ENCODE measurements around the gene CYP27C1.

GRCh38 chr2:127235082-127235702 lies 15.1 kb upstream of the CYP27C1 start:
- no peak for TF ChIP-seq EP300 (IDR thresholded peaks at IDR 0.05; ENCODE audit: borderline replicate concordance in 1 of 2, control insufficient read depth in 1 of 2, low read depth in 2 of 2, low read length in 2 of 2)
- no peak for TF ChIP-seq FOS (IDR thresholded peaks at IDR 0.05; ENCODE audit: borderline replicate concordance, extremely low read depth, insufficient read length)
- no peak for TF ChIP-seq HDGF (IDR thresholded peaks at IDR 0.05)
- TF ChIP-seq, protein P1, sequence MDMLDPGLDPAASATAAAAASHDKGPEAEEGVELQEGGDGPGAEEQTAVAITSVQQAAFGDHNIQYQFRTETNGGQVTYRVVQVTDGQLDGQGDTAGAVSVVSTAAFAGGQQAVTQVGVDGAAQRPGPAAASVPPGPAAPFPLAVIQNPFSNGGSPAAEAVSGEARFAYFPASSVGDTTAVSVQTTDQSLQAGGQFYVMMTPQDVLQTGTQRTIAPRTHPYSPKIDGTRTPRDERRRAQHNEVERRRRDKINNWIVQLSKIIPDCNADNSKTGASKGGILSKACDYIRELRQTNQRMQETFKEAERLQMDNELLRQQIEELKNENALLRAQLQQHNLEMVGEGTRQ (IDR thresholded peaks at IDR 0.05; ENCODE audit: borderline replicate concordance, low read depth, low read length) = no peak
- TF ChIP-seq, protein P2, sequence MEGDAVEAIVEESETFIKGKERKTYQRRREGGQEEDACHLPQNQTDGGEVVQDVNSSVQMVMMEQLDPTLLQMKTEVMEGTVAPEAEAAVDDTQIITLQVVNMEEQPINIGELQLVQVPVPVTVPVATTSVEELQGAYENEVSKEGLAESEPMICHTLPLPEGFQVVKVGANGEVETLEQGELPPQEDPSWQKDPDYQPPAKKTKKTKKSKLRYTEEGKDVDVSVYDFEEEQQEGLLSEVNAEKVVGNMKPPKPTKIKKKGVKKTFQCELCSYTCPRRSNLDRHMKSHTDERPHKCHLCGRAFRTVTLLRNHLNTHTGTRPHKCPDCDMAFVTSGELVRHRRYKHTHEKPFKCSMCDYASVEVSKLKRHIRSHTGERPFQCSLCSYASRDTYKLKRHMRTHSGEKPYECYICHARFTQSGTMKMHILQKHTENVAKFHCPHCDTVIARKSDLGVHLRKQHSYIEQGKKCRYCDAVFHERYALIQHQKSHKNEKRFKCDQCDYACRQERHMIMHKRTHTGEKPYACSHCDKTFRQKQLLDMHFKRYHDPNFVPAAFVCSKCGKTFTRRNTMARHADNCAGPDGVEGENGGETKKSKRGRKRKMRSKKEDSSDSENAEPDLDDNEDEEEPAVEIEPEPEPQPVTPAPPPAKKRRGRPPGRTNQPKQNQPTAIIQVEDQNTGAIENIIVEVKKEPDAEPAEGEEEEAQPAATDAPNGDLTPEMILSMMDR (IDR thresholded peaks at IDR 0.05 in 2 of 3, conservative IDR thresholded peaks at IDR 0.05 in 1 of 3; ENCODE audit: control insufficient read depth in 2 of 3, extremely low read depth in 1 of 3, insufficient read depth in 1 of 3, low read depth in 3 of 3, low read length in 3 of 3) = no peak
- TF ChIP-seq POLR2A (IDR thresholded peaks at IDR 0.05; ENCODE audit: low read depth, low read length) = no peak
- no peak for TF ChIP-seq ZZZ3 (IDR thresholded peaks at IDR 0.05; ENCODE audit: control insufficient read depth, insufficient read length, low read depth)
- TF ChIP-seq POLR2AphosphoS2 (IDR thresholded peaks at IDR 0.05; ENCODE audit: low read depth, low read length) = no peak
- TF ChIP-seq SPI1 (IDR thresholded peaks at IDR 0.05; ENCODE audit: borderline replicate concordance, insufficient read depth, low read depth, low read length) = no peak
- no peak for TF ChIP-seq POU2F2 (IDR thresholded peaks at IDR 0.05; ENCODE audit: borderline replicate concordance, low read depth, low read length)
- TF ChIP-seq ATF3 (IDR thresholded peaks at IDR 0.05; ENCODE audit: borderline replicate concordance, extremely low read depth, low read depth, low read length) = no peak
